OCI-M2 (cell line): Measurements from ENCODE around the gene DEFB118.
"Not testable (repeated sequence)": the region's sequence is repeated elsewhere in the genome, so short reads cannot be mapped to it uniquely, and the experiment has no call there.

Experiments
- DNase-seq: peaks from one replicate; lab custom pipeline; 2025; ENCODE audit not compliant: unreplicated experiment; lab: John Stamatoyannopoulos, UW

Gene DEFB118, protein sequence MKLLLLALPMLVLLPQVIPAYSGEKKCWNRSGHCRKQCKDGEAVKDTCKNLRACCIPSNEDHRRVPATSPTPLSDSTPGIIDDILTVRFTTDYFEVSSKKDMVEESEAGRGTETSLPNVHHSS

DNA sequence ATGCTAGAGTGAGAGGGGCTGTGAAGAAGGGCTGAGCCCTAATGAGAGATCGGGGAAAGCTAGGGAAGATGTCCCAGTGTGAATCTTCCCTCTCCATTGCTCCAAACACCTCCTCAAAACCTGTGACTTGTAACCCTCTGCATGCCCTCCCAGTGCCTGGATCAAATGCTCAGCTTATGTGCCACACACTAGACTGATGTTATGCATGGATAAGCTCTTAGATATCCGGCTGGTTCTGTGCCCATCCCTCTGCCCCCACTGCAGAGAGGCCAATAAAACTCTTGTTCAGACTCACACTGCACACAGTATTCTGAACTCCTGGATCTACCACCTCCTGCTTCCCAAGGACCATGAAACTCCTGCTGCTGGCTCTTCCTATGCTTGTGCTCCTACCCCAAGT lies at the start of gene DEFB118:
TSS of gene DEFB118 (plus strand) at position 301 of the 400 bp plus-strand sequence. CDS start at position 351, 50 bp downstream.
- DNase-seq, result no peak

DNA sequence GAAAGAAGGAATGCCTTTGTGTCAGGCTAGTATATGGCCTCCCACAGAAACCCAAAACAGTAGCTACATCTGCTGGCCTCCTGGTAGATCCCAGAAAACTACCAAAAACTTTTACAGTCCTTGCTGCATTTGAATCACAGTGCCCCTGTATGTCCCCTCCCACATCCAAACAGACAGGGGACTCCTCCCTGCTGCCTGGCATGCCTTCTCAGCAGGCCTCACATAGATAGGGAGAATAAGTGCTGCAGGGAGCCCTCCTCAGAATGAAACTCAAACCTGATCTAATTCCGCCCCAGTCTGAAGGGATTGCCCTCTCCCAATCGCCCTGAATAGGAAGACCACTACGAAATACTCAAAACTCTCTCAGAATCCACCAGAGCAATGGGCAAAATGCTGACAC lies 45.9 kb upstream of the DEFB118 start:
- no peak for DNase-seq

DNA sequence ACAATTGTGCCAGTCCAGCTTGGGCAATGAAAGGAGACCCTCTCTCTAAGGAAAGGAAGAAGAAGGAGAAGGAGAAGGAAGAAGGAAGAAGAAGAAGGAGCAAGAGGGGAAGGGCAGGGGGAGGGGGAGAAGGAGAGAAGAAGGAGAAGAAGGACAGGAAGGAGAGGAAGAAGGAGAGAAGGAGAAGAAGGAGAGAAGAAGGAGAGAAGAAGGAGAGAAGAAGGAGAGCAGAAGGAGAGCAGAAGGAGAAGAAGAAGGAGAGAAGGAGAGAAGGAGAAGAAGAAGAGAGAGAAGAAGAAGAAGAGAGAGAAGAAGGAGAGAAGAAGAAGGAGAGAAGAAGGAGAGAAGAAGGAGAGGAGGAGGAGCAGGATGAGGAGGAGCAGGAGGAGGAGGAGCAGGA lies 37.5 kb upstream of the DEFB118 start:
- no peak for DNase-seq

DNA sequence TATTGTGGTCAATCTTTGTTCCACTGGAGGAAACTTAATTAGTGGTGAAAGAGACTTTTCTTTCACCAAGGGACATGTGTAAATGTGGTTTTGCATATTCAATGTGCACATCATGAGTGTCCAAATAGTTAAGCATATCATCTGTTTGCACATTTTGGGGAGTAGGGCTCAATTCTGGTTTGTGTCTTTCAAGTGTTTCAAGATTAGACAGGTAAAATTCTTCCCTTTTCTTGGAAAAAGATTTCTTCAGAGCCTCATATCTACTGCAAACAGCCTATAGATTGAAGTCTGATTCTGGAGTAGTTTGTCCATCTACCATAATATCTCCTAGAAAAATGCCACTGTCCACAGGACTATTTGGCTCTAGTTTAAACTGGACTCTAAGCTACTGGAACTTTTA lies 26.9 kb upstream of the DEFB118 start:
- no peak for DNase-seq

DNA sequence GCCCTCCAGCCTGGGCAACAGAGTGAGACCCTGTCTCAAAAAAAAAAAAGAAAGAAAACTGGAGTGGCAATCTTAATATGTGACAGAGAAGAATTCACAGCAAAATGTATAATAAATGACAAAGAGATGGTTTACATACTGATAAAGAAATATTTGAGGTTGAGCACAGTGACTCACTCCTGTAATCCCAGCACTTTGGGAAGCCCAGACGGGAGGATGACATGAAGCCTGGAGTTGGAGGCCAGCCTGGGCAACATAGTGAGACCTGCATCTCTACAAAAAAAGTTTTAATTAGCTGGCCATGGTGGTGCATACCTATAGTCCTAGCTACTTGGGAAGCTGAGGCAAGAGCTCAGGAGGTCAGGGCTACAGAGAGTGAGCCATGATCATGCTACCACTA lies 12.4 kb upstream of the DEFB118 start:
- DNase-seq, result no peak

DNA sequence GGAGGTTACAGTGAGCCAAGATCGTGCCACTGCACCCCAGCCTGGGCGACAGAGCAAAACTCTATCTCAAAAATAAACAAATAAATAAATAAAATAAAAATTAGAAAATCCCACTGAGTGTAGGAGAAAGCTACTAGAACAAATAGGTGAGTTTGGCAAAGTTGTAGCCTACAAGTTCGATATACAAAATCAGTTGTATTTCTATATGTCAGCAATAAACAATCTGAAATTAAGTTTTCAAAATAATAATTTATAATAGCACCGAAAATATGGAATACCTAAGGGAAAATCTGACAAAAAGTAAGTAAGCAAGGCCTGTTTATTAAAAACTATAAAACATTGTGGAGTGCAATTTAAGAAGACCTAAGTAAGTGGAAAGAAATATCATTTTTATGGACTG lies 5.1 kb upstream of the DEFB118 start:
- DNase-seq, result no peak

DNA sequence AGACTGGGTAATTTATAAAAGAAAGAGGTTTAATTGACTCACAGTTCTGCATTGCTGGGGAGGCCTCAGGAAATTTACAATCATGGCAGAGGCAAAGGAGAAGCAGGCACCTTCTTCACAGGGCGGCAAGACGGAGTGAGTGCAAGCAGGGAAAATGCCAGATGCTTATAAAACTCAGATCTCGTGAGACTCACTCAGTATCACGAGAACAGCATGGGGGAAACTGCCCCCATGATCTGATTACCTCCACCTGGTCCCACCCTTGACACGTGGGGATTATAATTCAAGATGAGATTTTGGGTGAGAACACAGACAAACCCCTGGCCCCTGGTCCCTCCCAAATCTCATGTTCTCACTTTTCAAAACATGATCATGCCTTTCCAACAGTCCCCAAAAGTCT lies 4.1 kb upstream of the DEFB118 start:
- DNase-seq, result not testable (repeated sequence)

DNA sequence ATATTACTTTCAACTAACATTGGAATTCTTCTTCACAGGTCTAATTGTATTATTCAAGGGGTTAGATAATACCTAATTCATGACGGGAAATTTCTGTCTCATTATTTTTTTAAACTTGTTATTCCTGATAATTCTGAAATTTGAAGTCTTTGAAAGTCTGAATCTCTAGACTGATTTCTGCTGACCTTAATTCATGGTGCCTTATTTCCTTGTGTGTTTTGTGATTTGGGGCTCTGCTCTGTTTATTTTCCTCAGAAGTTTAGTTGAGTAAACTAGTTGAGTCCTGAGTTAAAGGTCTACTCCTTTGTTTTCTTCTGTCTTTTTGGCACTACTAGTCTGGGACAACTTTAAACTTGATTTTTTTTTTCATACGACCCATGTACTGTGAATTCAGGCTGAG lies 5.9 kb downstream of the DEFB118 start:
- DNase-seq, result no peak

DNA sequence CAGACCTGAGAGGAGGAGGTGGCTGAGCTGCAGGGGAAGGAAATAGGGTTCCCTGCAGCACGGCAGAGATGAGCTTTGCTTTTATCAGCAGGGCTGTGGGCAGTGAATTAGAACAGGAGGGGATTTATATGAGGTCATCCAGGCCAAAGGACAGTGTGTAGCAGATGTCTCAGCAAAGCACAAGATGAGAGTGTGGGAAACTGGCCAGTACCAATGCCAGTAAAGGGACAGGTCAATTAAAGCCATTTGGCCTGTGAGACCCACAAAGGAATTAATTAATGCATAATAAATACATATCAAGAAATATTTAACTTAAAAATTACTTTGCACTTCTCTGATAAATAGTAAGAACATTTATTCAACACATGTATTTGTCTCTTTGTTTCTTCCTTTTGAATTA lies 22.1 kb downstream of the DEFB118 start, which contains the start of gene DEFB119:
TSS of gene DEFB119 (minus strand) at position 101 of the 400 bp plus-strand sequence. CDS start 107 bp downstream, outside the sequence.
- no peak for DNase-seq

DNA sequence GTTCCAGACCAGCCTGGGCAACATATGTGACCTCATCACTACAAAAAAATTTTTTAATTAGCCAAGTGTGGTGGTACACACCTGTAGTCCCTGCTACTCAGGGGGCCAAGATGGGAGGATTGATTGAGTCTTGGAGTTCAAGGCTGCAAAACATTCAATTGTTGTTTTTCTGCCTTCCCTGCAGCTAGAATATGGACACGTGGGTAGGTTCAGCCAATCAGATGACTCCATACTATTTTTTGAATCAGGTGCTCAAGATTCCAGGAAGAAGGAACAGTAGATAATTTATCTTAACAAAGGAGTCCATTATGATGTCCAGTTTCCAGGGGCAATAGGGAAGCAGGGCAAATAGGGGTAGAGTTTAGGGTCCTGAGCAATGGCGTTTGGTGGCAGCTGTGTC lies 24.4 kb downstream of the DEFB118 start:
- no peak for DNase-seq

DNA sequence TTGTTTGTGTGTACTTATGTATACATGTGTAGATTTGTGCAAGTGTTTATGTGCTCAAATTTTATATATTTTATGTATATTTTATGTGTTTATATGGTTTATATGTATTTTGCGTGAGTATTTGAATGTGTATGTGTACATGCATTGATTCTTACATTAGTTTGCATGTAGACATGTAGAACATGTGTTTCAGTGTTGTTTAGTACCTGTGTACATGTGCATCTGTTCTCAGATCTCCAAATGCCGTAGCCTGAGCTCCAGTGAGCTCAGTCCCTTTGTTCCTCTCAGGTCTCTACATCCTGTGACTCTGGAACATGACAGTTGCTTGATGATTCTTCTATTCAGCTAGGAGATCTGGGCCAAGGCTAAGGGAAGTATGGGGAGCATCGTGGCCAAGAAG lies 26.5 kb downstream of the DEFB118 start:
- no peak for DNase-seq

DNA sequence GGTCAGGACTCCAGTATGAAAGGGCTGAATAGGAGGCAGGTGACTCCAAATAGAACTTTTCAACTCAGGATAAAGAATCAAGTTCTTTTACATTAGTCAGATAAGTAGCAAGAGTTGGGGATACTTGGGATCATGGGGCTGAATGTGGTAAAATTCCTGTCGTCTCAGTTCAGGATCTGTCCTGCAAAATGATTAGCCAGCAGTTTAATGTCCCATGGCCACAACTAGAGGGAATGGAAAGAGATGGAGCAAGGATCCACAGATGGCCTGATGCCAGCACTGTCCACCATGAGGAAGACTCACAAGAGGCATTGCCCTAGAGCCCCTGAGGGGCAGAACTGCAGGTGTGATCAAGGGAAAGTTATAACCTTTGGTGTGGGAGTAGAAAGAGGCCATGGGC lies 35.5 kb downstream of the DEFB118 start:
- no peak for DNase-seq

DNA sequence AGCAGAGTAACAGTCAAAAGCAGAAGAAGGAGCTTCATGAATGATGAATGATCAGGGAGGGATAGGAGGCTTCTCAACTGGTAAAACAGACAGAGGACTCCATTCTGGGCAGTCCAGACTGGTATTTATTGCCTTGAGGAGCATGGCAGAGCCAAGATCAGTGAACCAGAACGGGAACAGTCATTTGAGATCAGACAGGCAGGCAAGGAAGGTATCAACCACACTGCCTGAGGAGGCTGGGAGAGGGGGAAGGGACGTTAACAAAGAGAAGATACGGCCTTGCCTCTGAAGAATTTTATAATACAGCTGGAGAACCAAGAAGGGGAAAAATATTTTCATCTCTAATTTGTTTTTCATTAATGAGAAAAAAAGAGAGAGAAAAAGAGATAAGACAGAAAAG lies 37.7 kb downstream of the DEFB118 start, which contains the start of gene DEFB121:
TSS of gene DEFB121 (minus strand) at position 101 of the 400 bp plus-strand sequence. CDS start at position 38, 63 bp downstream.
- no peak for DNase-seq

DNA sequence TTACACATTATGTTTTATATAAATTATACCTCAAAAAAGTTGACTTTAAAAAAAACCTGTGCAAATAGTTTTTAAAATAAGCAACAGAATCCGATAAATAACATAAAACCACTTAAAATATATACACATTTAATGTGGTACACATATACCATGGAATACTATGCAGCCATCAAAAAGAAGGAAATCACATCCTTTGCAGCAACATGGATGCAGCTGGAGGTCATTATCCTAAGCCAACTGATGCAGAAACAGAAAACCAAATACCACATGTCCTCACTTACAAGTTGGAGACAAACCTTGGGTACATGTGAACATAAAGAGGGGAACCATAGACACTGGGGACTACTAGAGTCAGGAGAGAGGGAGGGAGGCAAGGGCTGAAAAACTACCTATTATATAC lies 41.6 kb downstream of the DEFB118 start:
- DNase-seq, result no peak

DNA sequence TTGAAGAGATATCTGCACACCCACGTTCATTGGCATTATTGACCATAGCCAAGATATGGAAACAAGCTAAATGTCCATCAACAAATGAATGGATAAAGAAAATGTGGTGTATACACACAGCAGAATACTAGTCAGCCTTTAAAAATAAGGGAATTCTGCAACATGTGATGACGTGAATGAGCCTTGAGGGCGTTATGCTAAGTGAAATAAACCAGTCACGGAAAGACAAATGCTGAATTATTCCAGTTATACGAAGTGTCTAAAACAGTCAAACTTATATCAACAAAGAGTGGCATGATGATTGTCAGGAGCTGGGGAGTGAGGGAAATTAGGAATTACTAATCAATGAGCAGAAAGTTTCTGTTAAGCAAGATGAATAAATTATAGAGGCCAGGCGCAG lies 46.0 kb downstream of the DEFB118 start:
- DNase-seq, result no peak

DNA sequence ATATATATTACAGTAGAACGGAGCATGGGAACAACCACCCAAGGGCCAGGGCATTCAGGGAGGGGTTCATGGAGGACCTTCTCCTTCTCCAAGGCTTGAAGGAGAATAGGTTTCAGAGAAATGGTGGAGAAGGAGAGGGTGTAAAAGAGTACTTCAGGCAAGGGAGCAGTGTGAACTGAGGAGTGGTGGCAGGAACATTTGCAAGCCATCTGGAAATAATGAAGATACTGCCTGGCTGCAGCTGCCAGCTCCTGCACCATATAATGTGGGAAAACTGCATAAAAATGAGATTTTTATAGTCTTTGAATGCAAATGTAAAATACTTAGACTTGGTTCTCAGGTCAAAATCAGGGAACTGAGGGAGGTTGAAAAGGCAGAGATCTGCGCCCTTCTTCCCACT lies 47.3 kb downstream of the DEFB118 start:
- DNase-seq, result no peak

DNA sequence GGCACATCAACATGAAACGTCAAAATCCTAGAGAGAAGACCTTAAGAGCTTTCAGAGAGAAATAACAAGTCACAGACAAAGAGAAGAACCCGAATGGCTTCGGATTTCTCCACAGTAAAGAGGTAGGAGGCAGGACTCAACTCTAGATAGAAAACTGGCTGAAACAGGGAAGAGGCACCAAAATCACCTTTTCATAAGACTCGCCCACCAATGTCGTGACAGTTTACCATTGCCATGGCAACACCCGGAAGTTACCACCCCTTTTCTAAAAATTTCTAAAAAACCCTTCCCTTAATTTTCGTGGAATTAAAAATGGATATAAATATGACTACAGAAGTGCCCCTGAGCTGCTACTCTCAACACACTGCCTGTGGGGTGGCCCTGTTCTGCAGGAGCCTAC lies 49.9 kb downstream of the DEFB118 start:
- no peak for DNase-seq
